Right ventricle myocardium superior (tissue), 1 donor: Measurements from ENCODE around the gene RCBTB1. TPM values are rescaled to one million over a fixed set of nuclear protein-coding genes. Genes with fewer than 3 reads are reported as not detected.
"Not testable (repeated sequence)": the region's sequence is repeated elsewhere in the genome, so short reads cannot be mapped to it uniquely, and the experiment has no call there.

Experiments
- ATAC-seq: fragments of 200-7000 bp; cut with Tn5 transposase; one replicate; pipeline ENCODE4 v1.9.1; 2020; ENCODE audit warnings: mild to moderate bottlenecking; ENCODE audit not compliant: poor library complexity
- DNase-seq: peaks from one replicate; pipeline ENCODE4 v3.0.0-alpha.2; 2020
- intact Hi-C: fragments of 100-400 bp; cut with DNase I; formaldehyde crosslinking; loops from one replicate; pipeline ENCODE4 v1.11.2; 2022
- total RNA-seq: library from RNA; stranded (reverse); fragmentation: NEBNext Ultra II Directional; extraction: Animal tissue kit (Norgen Biotek cat#: 25700); gene quantifications from one replicate; pipeline ENCODE4 v1.2.1, GENCODE V29; 2021
- donor health status: DM: no; HTN: yes; CAD: no; lungs with severe emphysema.

Gene RCBTB1
- total RNA-seq, 1 donor from 2014 or later = 21.0 TPM

DNA sequence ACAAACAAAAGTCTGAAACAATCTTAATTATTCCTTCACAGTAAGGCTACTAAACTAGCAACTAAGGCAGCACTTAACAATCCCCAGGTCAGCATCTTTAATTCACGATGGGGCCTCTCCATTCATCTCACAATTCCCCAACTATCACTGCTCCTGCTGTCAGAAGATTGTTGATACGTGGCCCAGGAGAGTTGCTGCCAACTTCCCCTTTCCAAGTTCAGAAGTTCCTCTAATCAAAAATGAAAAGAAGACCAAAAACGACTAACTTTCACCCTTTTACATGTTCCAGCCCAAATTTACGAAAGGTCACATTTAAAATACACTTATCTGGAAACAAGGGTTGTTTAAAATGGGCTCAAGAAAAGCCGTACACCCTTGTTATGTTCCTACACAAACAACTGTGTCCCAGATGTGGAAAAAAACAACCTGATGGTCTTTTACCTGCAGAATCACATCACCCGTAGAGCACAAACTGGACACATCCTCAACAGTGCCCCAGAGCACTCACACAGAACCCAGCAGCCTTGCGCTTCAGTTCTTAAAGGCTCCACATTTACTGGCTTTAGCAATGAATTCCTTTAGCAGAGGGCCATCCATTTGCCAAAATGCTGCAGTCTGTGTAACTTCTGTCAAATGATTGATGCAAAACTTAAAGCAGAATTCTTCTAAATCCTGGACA, 51.6 kb downstream of the RCBTB1 start:
- no peak for DNase-seq
- no peak for ATAC-seq
- intact Hi-C loops = no loop called here

GRCh38 chr13:49533011-49533410, 52.3 kb downstream of the RCBTB1 start:
- no peak for DNase-seq
- intact Hi-C loops = no loop called here
- ATAC-seq = no peak

DNA sequence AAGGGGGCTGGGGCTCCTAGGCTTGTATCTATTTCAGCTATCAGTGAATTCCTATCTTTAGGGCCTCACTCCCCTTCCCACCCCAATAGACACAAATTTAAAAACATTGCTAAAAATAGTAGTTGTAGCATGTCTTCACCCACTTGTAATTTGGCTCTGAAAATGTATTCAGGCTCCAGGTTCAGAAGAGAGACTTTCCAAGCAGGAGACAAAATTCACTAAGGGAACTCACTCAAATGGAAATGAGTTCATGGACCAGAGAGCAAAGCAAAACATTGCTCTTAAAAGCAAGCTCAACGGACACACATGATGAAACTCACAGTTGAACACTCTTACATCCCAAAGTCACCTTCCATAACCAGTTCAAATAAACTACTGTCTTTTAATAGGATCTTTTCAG, 52.8 kb downstream of the RCBTB1 start:
- intact Hi-C loops = no loop called here
- DNase-seq (no peak), ATAC-seq (peak; percentile 67)

GRCh38 chr13:49530457-49530856, 54.9 kb downstream of the RCBTB1 start:
- no peak for ATAC-seq
- DNase-seq = no peak
- intact Hi-C loops = no loop called here

GRCh38 chr13:49528161-49528560, 57.2 kb downstream of the RCBTB1 start:
- ATAC-seq (no peak), DNase-seq (no peak)
- intact Hi-C loops = no loop called here

DNA sequence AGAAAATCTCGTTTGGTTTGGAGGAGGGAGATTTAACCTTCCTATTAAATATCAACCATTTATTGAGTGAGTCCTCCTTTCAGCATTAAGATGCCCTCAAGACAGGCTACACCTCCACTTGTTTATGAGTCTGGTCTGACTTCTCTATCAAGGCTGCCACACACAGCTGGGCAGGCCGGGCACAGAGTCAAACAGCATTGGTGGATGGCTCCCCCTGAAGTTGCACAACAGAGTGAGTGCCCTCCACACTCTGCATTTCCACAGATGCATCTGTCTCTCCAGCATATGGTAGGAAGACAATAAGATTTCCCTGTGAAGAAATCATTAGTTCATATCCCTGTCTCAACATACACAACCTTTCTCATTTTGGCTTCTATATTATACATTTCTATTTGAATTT, 58.2 kb downstream of the RCBTB1 start:
- ATAC-seq (peak; percentile 66), DNase-seq (peak; percentile 62)
- intact Hi-C loops = no loop called here

DNA sequence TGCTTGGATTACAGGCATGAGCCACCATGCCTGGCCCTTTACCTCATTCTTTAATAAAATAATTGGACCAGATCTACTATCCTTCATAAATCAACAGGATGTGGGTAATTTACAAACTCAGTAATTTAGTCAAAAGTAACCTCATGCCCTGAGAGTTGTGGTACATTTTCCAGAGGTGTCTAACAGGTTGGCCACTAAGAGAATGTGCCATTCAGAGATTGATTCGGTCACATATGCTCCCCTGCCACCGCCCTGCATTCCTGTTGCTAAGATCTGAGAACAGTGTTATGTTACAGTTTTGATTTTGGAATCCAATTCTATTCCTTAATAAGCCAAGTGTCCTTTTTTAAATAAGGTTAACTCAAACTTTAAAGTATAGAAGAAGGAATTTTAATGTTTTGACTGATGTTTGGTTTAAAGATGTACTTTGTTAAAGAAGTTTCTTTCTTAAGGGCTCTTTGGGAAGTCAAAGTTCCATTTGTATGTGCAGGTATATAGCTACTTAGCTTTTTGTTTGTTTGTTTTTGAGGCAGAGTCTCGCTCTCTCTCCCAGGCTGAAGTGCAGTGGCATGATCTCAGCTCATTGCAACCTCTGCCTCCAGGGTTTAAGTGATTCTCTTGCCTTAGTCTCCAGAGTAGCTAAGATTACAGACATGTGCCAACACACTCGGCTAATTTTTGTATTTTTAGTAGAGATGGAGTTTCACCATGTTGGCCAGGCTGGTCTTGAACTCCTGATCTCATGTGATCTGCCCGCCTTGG, 60.4 kb downstream of the RCBTB1 start:
- intact Hi-C loops = no loop called here

GRCh38 chr13:49521224-49521623, 64.1 kb downstream of the RCBTB1 start:
- DNase-seq = no peak
- intact Hi-C loops = no loop called here
- ATAC-seq = peak; percentile 75

More for the DNA sequence above, 60.4 kb downstream of the RCBTB1 start:
- DNase-seq = no peak
- no peak for ATAC-seq

- ATAC-seq (peak; percentile 45), DNase-seq (no peak)
- intact Hi-C loops = no loop called here
Observed at GRCh38 chr13:49517461-49517860, 67.9 kb downstream of the RCBTB1 start.

DNA sequence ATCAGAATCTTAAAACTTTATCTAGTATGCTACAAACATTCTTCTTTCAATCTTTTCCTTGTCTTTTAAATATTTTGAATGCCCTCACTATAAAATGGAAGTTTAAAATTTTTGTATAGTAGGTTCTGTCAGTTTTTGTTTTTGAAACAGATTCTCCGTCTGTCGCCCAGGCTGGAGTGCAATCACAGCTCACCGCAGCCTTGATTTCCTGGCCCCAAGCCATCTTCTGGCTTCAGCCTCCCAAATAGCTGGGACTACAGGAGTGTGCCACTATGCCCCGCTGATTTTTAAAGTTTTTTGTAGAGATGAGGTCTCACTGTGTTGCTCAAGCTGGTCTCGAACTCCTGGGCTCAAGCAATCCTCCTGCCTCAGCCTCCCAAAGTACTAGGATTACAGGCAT, 68.9 kb downstream of the RCBTB1 start:
- no peak for DNase-seq

GRCh38 chr13:49512578-49512977, 72.8 kb downstream of the RCBTB1 start:
- ATAC-seq (no peak), DNase-seq (no peak)
- intact Hi-C loops = no loop called here

More for the DNA sequence above, 68.9 kb downstream of the RCBTB1 start:
- intact Hi-C loops = no loop called here
- peak; percentile 79 for ATAC-seq

- ATAC-seq (no peak), DNase-seq (no peak)
- intact Hi-C loops = no loop called here
Observed at GRCh38 chr13:49503951-49504350, 81.4 kb downstream of the RCBTB1 start.

GRCh38 chr13:49502954-49503353, 82.4 kb downstream of the RCBTB1 start:
- ATAC-seq = peak; percentile 41
- no peak for DNase-seq
- intact Hi-C loops = no loop called here

DNA sequence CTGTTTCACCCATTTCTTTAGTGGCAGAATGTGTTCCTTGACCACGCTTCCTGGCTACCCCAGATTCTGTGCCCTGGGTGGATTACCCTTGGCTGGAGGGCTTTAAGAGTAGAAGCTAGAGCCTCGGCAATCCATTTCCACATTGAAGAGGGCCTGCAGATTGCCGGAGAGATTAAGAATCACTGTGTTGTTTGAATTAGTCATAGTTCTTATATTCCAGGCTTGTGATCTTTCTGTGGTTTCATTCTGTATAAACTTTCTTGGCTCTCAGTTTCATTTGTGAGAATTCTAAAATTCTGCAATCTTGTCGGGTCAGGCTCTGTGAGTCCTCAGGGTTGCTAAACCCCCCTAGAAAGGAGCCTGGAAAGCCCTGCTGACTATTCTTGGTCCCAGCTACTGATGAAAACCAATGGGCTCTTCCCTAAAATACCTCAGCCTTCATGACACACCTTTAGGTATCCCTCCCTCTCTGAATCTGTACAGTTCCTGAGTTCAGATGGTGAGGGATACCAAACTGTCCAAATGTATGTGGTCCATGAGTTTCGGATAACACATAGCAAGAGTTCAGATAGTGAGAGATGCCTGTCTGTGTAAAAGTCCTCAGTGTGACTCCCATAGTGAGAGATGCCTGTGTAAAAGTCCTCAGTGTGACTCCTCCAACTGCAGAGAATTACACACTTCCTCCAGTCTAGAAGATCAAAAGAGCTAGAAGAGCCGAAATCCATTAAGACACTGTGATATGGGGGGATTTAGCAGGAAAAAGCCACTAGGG, 85.3 kb downstream of the RCBTB1 start:
- ATAC-seq (no peak), DNase-seq (no peak)
- intact Hi-C loops = no loop called here

GRCh38 chr13:49498206-49498605, 87.2 kb downstream of the RCBTB1 start:
- DNase-seq (no peak), ATAC-seq (no peak)
- intact Hi-C loops = no loop called here

GRCh38 chr13:49497272-49497671, 88.1 kb downstream of the RCBTB1 start:
- DNase-seq (no peak), ATAC-seq (no peak)
- intact Hi-C loops = no loop called here

- DNase-seq, ATAC-seq, intact Hi-C loops: not testable (repeated sequence)
Observed at GRCh38 chr13:49496837-49497236, 88.5 kb downstream of the RCBTB1 start.

DNA sequence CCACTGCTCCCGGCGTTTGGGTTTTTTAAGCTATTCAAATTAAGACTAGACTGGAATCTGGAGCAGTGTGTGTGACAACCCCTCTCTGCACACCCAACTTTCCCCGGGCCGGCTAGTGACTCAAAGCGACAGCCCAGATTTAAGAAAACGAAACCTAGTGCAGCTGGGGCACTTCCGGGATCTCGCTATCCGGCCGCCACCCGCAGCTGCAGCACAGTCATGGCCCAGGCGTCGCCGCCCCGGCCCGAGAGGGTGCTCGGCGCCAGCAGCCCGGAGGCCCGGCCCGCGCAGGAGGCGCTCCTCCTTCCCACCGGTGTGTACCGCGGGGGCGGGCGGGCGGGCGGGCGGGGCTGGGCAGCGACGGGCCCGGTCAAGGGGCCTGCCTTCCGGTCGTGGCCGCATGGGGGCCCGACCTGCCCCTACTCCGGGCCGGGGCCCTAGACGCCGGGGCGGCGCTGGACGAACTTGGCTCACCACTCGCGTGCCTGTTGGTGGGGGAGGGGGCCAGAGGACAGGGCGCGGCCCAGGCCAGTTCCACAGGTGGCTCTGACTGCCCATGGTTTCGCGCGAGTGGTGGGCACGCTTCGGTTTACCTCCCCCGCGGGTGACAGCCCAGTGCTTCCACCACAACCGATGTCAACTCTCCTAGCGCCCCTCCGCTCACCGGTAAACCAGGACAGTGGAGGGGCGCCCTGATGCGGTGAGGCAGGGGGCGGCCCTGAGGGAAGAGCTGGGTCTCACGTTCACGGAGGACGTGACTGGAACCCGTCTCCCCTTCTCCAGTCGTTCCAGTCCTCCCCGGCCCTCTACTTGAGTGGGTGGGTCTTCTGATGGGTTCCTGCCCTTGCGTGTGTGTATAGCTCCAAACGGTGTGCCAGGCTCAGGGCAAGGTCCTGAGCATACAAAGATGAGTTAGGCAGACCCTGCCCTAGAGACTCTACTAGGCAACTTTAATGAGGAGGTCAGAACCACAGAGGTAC, 89.3 kb downstream of the RCBTB1 start, which contains the start of gene PHF11:
PHF11 (plus strand) TSS at position 171 of the 980 bp plus-strand sequence; CDS start at position 220, 49 bp downstream.
- DNase-seq (peak; percentile 90), ATAC-seq (peak; percentile 90)
- intact Hi-C loops = no loop called here
